Measurements from ENCODE around the gene ERFL.

The ERFL gene

GRCh38 chr19:41925208-41926003 lies 2.8 kb downstream of the ERFL start:
- Histone ChIP-seq H3K27ac (ENCODE audit: extremely low read depth, low read depth, low read length) (no peak overlapping the region), H3K36me3 (ENCODE audit: control insufficient read depth in 2 of 2, insufficient read depth in 1 of 2, low read length in 2 of 2) (no peaks in the 10 kb centered on the region), H3K4me3 (ENCODE audit: low read depth, low read length) (no peak overlapping the region), H3K4me1 (ENCODE audit: control insufficient read depth, insufficient read depth, low read length) (peaks cover 4% of the 10 kb centered on the region), H3K9me3 (ENCODE audit: control insufficient read depth, insufficient read depth, low read depth, low read length) (no peaks in the 10 kb centered on the region)
- ChIA-PET POLR2A (interaction anchor here (1.2 kb wide), 1 partner anchor 39 kb away, joined by 3 read pairs; no protein-coding TSS in a partner anchor), CTCF (interaction anchor here (0.6 kb wide), 1 partner anchor 25 kb away, joined by 3 read pairs; no protein-coding TSS in a partner anchor)
- TF ChIP-seq SALL2 (tag by site-specific recombination; IDR thresholded peaks at IDR 0.05; ENCODE audit: borderline replicate concordance) (no peak), ZNF843 (tag by site-specific recombination; IDR thresholded peaks at IDR 0.05) (no peak), ZFP41 (tag by site-specific recombination; IDR thresholded peaks at IDR 0.05; ENCODE audit: borderline replicate concordance) (no peak), ZNF423 (tag by site-specific recombination; IDR thresholded peaks at IDR 0.05) (no peak), YY2 (tag by site-specific recombination; IDR thresholded peaks at IDR 0.05) (no peak), ZNF350 (tag by site-specific recombination; IDR thresholded peaks at IDR 0.05) (no peak), KLF1 (tag by site-specific recombination; IDR thresholded peaks at IDR 0.05) (no peak), GLI4 (tag by site-specific recombination; IDR thresholded peaks at IDR 0.05) (no peak), ZNF747 (tag by site-specific recombination; IDR thresholded peaks at IDR 0.05) (no peak), ZNF398 (tag by site-specific recombination; IDR thresholded peaks at IDR 0.05) (no peak), ZEB2 (tag by site-specific recombination; IDR thresholded peaks at IDR 0.05) (peak; percentile 100), ZSCAN4 (tag by site-specific recombination; IDR thresholded peaks at IDR 0.05) (peak; percentile 42; the same call in 1 of the 2 replicates), MEIS1 (CRISPR knock-in tag; IDR thresholded peaks at IDR 0.05; ENCODE audit: borderline replicate concordance) (no peak), ZNF629 (tag by site-specific recombination; IDR thresholded peaks at IDR 0.05) (no peak), ZNF555 (tag by site-specific recombination; conservative IDR thresholded peaks at IDR 0.05) (no peak), BCL11A (tag by site-specific recombination; IDR thresholded peaks at IDR 0.05; ENCODE audit: low read depth) (no peak), ZBTB48 (tag by site-specific recombination; IDR thresholded peaks at IDR 0.05) (peak; percentile 52; the same call in 1 of the 2 replicates), ZNF302 (tag by site-specific recombination; IDR thresholded peaks at IDR 0.05; ENCODE audit: low read depth) (no peak), SCRT2 (tag by site-specific recombination; IDR thresholded peaks at IDR 0.05) (peak; percentile 100), ZBTB21 (tag by site-specific recombination; IDR thresholded peaks at IDR 0.05) (0 out of 2 replicates have a peak, but pooled peaks have one; percentile 21), ZSCAN30 (tag by site-specific recombination; IDR thresholded peaks at IDR 0.05) (no peak), TCF7L2 (IDR thresholded peaks at IDR 0.05; ENCODE audit: borderline replicate concordance, low read depth, low read length) (no peak), ZNF510 (tag by site-specific recombination; IDR thresholded peaks at IDR 0.05; ENCODE audit: insufficient replicate concordance) (no peak), ZNF660 (tag by site-specific recombination; IDR thresholded peaks at IDR 0.05) (no peak), ZNF239 (tag by site-specific recombination; IDR thresholded peaks at IDR 0.05) (no peak)
- TF ChIP-seq, protein P1, sequence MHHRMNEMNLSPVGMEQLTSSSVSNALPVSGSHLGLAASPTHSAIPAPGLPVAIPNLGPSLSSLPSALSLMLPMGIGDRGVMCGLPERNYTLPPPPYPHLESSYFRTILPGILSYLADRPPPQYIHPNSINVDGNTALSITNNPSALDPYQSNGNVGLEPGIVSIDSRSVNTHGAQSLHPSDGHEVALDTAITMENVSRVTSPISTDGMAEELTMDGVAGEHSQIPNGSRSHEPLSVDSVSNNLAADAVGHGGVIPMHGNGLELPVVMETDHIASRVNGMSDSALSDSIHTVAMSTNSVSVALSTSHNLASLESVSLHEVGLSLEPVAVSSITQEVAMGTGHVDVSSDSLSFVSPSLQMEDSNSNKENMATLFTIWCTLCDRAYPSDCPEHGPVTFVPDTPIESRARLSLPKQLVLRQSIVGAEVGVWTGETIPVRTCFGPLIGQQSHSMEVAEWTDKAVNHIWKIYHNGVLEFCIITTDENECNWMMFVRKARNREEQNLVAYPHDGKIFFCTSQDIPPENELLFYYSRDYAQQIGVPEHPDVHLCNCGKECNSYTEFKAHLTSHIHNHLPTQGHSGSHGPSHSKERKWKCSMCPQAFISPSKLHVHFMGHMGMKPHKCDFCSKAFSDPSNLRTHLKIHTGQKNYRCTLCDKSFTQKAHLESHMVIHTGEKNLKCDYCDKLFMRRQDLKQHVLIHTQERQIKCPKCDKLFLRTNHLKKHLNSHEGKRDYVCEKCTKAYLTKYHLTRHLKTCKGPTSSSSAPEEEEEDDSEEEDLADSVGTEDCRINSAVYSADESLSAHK (tag by site-specific recombination; IDR thresholded peaks at IDR 0.05) = no peak
- TF ChIP-seq, protein P2, sequence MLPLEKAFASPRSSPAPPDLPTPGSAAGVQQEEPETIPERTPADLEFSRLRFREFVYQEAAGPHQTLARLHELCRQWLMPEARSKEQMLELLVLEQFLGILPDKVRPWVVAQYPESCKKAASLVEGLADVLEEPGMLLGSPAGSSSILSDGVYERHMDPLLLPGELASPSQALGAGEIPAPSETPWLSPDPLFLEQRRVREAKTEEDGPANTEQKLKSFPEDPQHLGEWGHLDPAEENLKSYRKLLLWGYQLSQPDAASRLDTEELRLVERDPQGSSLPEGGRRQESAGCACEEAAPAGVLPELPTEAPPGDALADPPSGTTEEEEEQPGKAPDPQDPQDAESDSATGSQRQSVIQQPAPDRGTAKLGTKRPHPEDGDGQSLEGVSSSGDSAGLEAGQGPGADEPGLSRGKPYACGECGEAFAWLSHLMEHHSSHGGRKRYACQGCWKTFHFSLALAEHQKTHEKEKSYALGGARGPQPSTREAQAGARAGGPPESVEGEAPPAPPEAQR (tag by site-specific recombination; IDR thresholded peaks at IDR 0.05) = no peak
- TF ChIP-seq, protein P3, sequence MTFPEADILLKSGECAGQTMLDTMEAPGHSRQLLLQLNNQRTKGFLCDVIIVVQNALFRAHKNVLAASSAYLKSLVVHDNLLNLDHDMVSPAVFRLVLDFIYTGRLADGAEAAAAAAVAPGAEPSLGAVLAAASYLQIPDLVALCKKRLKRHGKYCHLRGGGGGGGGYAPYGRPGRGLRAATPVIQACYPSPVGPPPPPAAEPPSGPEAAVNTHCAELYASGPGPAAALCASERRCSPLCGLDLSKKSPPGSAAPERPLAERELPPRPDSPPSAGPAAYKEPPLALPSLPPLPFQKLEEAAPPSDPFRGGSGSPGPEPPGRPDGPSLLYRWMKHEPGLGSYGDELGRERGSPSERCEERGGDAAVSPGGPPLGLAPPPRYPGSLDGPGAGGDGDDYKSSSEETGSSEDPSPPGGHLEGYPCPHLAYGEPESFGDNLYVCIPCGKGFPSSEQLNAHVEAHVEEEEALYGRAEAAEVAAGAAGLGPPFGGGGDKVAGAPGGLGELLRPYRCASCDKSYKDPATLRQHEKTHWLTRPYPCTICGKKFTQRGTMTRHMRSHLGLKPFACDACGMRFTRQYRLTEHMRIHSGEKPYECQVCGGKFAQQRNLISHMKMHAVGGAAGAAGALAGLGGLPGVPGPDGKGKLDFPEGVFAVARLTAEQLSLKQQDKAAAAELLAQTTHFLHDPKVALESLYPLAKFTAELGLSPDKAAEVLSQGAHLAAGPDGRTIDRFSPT (tag by site-specific recombination; IDR thresholded peaks at IDR 0.05) = no peak
